Lower leg skin (tissue), 3 donors: ENCODE results near the gene FGF11.

Experiments used
- POLR2A ChIP-seq, 2 donors: fragments of 450-650 bp; IDR thresholded peaks; one replicate each; pipeline ENCODE4 v1.6.1; 2016 to 2017; ENCODE audit warnings: antibody characterized with exemption in 2 of 2, mild to moderate bottlenecking in 1 of 2, moderate library complexity in 1 of 2
- TF ChIP-seq, protein P1 (sequence below), 3 donors: fragments of 450-650 bp; IDR thresholded peaks; one replicate each; pipeline ENCODE4 v1.5.1; 2016; ENCODE audit warnings: antibody characterized with exemption in 3 of 3, mild to moderate bottlenecking in 3 of 3, moderate library complexity in 2 of 3

DNA sequence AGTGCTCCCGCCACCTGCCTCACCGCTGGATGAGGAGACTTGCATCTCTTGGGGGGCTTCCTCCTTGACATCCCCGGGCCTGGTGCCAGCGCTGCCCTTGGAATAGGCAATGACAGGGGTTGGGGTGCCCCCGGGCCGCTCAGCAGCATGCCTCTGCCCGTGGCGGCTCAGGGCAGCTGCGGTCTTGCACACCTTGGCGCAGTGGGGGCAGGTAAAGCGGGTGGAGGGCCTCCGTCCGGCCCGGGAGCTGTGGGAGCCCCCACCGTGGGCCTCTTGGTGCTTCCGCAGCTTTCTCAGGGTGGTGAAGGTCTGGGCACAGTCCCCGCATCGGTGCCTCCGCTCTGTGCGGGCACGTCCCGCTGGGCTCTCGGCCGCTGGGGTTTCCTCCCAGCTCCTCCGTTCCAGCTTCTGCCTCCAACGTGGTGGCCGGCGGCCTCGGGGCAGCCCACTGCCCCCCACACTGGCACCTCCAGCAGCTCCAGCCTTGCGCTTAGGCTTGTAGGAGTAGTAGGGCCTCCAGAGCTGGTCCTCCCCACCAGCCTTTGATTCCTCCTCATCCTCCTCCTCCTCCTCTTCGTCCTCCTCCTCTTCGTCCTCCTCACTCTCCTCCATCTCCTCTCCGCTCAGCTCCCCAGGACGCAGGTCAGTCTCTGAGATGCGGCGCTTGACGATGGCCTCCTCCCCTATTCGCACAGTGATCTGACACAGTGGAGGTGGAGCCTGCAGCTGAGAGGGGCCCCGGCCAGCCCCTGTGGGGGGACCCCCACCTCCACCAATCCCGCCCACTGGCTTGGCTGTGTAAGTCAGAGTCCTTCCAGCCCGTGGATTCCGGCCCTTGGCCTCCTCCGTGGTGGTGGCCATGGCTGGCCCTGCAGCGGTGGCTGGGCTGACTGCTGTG is 23.4 kb downstream of the FGF11 start:
- TF ChIP-seq POLR2A (IDR thresholded peaks at IDR 0.05) = no peak
- TF ChIP-seq, protein P1, sequence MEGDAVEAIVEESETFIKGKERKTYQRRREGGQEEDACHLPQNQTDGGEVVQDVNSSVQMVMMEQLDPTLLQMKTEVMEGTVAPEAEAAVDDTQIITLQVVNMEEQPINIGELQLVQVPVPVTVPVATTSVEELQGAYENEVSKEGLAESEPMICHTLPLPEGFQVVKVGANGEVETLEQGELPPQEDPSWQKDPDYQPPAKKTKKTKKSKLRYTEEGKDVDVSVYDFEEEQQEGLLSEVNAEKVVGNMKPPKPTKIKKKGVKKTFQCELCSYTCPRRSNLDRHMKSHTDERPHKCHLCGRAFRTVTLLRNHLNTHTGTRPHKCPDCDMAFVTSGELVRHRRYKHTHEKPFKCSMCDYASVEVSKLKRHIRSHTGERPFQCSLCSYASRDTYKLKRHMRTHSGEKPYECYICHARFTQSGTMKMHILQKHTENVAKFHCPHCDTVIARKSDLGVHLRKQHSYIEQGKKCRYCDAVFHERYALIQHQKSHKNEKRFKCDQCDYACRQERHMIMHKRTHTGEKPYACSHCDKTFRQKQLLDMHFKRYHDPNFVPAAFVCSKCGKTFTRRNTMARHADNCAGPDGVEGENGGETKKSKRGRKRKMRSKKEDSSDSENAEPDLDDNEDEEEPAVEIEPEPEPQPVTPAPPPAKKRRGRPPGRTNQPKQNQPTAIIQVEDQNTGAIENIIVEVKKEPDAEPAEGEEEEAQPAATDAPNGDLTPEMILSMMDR (IDR thresholded peaks at IDR 0.05) = no peak
